ENCODE results near the gene OSM. TPM values are rescaled to one million over a fixed set of nuclear protein-coding genes. Genes with fewer than 3 reads are reported as not detected.

OSM gene
- total RNA-seq, 2 experiments from 2014 or later, result 122 to 141 TPM

DNA sequence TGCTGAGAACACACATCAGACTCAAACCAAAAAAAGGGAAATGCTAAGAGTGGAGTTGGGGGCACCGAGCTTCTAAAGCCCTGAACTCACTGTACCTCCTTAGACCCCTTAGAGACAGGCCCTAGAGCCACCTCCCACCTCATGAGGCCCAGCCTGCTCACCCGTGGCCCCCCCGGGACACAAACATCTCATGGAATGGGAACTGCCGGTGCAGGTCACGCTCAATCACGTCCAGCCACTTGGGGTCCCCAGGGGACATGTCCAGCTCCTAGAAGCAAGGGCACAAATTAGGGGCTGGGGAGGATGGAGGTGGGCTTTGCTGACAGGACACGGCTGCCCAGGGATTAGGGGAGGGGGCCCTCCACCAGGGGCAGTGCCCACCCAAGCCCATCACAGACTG, 28.9 kb upstream of the OSM start:
- H3K4me1 Mint-ChIP-seq, result peaks cover 22% of the 10 kb centered on the region
- CTCF ChIA-PET, result interaction anchor here (1.0 to 1.4 kb wide), 3 partner anchors 11 to 92 kb away, joined by 3 to 4 read pairs (median 3); no protein-coding TSS in a partner anchor
- no peaks in the 10 kb centered on the region for H3K9me3 Mint-ChIP-seq (ENCODE audit: low read depth)
- no peak overlapping the region for H3K4me3 Mint-ChIP-seq
- no peak for ATAC-seq
- no peak for DNase-seq
- H3K27me3 Mint-ChIP-seq, result no peaks in the 10 kb centered on the region
- peaks cover 14% of the 10 kb centered on the region for H3K36me3 Mint-ChIP-seq
- H3K27ac Mint-ChIP-seq, result no peak overlapping the region

DNA sequence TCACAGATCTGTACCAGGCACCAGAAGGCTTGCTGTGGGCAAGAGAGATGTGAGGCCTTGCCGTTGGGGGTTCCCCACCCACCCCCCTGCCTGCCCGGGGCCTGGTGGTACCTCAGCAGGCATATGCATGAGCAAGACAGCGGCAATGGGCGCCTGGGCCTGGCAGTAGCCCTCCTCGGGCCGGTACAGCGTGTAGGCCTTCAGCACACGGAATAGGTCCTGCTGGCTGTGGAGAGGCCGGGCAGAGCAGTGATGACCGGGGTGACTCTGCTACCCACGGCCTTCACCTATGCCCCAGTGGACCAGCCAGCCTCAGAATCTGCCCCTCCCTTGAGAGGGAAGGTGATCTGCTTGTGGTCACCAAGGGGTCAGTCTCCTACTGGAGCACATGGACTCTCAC, 28.2 kb upstream of the OSM start:
- Mint-ChIP-seq H3K27ac (no peak overlapping the region), H3K9me3 (ENCODE audit: low read depth) (no peaks in the 10 kb centered on the region), H3K36me3 (peaks cover 14% of the 10 kb centered on the region), H3K27me3 (no peaks in the 10 kb centered on the region), H3K4me3 (no peak overlapping the region), H3K4me1 (peaks cover 30% of the 10 kb centered on the region)
- CTCF ChIA-PET, result interaction anchor here (1.1 to 1.4 kb wide), 2 partner anchors 8 to 93 kb away, joined by 3 to 4 read pairs; no protein-coding TSS in a partner anchor
- no peak for DNase-seq
- ATAC-seq, result no peak

DNA sequence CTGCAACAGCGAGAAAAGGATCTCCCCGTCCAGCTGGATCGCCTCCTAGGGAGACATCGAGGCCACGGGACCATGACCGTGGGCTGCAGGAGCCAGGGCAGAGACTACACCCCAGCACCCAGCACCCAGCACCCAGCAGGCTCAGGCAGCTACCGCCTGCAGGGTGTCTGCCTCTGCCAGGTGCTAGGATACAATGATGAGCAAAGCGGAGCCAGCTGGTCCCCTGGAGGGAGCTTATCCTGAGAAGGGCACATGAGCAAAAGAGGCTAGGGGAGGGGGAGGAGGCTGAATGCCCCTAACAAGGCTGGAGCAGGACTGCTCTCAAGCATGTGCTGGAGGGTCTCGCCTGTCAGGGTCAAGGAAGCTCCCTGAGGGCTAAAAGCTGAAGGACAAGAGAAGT, 27.4 kb upstream of the OSM start:
- Mint-ChIP-seq H3K36me3 (peaks cover 10% of the 10 kb centered on the region), H3K27ac (no peak overlapping the region), H3K4me1 (peaks cover 32% of the 10 kb centered on the region), H3K27me3 (no peaks in the 10 kb centered on the region), H3K4me3 (no peak overlapping the region), H3K9me3 (ENCODE audit: low read depth) (no peaks in the 10 kb centered on the region)
- ATAC-seq (no peak), DNase-seq (no peak)
- CTCF ChIA-PET, result interaction anchor here (1.1 to 1.2 kb wide), 2 partner anchors 9 to 93 kb away, joined by 4 to 7 read pairs; partner anchors contain the start of gene RNF215

GRCh38 chr22:30293026-30293425, 26.4 kb upstream of the OSM start:
- CTCF ChIA-PET, result no interaction called here
- no peak overlapping the region for H3K27ac Mint-ChIP-seq
- H3K4me1 Mint-ChIP-seq, result peaks cover 38% of the 10 kb centered on the region
- ATAC-seq (no peak), DNase-seq (no peak)
- no peaks in the 10 kb centered on the region for H3K27me3 Mint-ChIP-seq
- H3K4me3 Mint-ChIP-seq, result no peak overlapping the region
- peaks cover 7% of the 10 kb centered on the region for H3K36me3 Mint-ChIP-seq
- H3K9me3 Mint-ChIP-seq (ENCODE audit: low read depth), result no peaks in the 10 kb centered on the region

GRCh38 chr22:30292069-30292970, 25.7 kb upstream of the OSM start:
- Mint-ChIP-seq H3K27me3 (no peaks in the 10 kb centered on the region), H3K27ac (no peak overlapping the region), H3K36me3 (peaks cover 5% of the 10 kb centered on the region), H3K4me1 (peaks cover 41% of the 10 kb centered on the region), H3K4me3 (no peak overlapping the region), H3K9me3 (ENCODE audit: low read depth) (no peaks in the 10 kb centered on the region)
- DNase-seq (no peak), ATAC-seq (no peak)
- CTCF ChIA-PET, result interaction anchor here (7.8 to 11.4 kb wide), 2 partner anchors 11 to 97 kb away, joined by 167 to 508 read pairs; partner anchors contain the start of genes RNF215 and SEC14L2

DNA sequence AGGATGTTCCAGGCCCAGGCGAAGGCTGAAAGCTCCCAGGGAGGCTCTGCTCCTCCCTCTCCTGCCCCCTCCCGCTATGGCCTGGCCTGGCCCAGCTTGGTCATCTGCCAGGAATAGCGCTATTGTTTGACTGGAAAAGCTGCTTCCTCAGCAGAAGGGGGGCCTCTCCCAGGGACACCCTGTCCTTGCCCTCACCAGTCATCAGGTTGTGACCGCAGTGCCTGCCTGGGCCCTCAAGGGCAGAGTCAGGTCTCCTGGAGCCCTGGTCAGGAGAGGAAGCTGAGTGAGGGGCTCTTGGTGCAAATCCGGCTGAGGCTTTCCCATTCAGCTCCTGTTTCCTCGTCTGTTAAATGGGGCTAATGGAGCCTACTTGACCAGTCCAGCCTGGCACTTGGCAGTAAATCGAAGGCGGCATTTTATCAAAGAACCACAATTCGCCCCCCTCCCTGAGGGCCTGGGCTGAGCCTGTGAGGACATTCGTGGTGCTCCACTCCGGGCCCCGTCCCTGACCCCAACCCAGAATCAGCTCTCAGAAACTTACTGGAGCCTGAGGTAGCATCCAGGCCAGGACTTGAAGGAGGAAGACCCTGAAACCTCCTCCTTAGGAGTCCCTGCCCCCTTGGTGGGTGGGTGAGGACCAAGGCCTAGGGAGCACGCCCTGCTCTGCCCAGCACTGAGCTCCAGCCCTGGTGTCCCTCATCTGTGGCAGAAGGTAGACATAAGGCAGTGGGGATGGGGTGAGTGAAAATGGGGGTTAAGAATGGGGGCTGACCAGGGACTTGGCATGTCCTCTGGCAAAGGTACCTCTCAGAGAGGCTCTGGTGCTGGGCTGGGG, 24.6 kb upstream of the OSM start:
- CTCF ChIA-PET, result interaction anchor here (1.1 to 11.4 kb wide), 7 partner anchors 12 to 183 kb away, joined by 4 to 508 read pairs (median 64); partner anchors contain the start of genes MTFP1, RNF215, SEC14L2 and TBC1D10A
- Mint-ChIP-seq H3K36me3 (peaks cover 2% of the 10 kb centered on the region), H3K4me3 (no peak overlapping the region), H3K27ac (peak overlapping the region; percentile 83), H3K27me3 (no peaks in the 10 kb centered on the region), H3K9me3 (ENCODE audit: low read depth) (no peaks in the 10 kb centered on the region), H3K4me1 (peaks cover 42% of the 10 kb centered on the region)
- DNase-seq (no peak), ATAC-seq (no peak)

DNA sequence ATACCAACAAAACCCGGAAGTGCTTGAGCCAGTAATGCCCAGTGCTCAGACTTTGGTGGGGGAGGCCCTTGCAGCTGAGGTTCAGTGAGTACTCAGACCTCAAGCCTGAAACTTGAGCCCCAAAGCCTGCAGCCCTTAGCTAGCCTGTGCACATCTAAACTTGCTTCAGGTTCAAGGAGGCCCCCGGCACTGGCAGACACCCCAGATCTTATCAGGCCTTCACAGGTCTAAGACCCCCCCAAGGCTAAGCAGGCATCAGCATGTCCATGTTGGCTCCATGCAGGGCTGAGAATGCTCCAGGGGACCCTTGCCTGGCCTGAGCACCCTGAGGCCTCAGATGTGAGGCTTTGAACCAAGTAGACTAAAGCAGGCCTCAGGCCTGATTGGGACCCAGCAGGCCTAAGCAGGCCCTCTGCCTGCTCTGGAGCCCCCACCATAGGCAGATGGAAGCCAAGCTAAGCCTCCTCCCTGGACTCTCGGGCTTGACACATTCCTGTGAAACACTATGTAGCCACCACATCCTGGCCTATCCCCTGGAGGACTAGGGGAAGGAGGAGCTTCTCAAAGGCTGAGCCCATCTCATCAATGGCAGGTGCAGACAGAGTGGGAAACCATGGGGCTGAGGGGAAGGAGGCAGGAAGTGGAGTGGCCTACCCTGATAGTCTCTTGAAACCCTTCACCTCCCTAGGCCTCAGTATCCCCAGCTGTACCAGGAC, 23.8 kb upstream of the OSM start:
- CTCF ChIA-PET, result interaction anchor here (1.1 to 11.4 kb wide), 9 partner anchors 12 to 182 kb away, joined by 4 to 508 read pairs (median 58); partner anchors contain the start of genes CCDC157, MTFP1, RNF215 and SEC14L2
- Mint-ChIP-seq H3K27ac (peak overlapping the region; percentile 83), H3K4me1 (peaks cover 42% of the 10 kb centered on the region), H3K27me3 (no peaks in the 10 kb centered on the region), H3K36me3 (peaks cover 2% of the 10 kb centered on the region), H3K4me3 (peak overlapping the region; percentile 74), H3K9me3 (ENCODE audit: low read depth) (no peaks in the 10 kb centered on the region)
- ATAC-seq (no peak), DNase-seq (no peak)

DNA sequence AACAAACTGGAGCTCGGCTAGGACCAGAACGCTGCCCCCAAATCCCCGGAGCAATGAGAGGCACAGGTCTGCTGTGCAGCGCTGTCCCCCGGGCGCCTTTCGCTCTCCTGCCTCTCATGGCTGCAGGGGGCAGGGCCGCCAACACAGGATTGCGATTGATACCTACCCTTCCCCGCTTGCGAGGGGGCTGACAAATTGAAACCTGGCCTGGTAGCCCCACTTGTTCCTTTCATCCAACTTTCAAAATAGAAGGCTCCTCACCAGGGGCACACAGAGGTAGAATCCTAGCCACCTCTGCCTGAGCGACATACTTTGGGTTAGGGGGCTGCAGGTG, 23.3 kb upstream of the OSM start:
- H3K4me1 Mint-ChIP-seq, result peaks cover 45% of the 10 kb centered on the region
- no peaks in the 10 kb centered on the region for H3K27me3 Mint-ChIP-seq
- peaks cover 2% of the 10 kb centered on the region for H3K36me3 Mint-ChIP-seq
- ATAC-seq (peak; percentile 20), DNase-seq (no peak)
- H3K4me3 Mint-ChIP-seq, result peak overlapping the region; percentile 74
- no peaks in the 10 kb centered on the region for H3K9me3 Mint-ChIP-seq (ENCODE audit: low read depth)
- CTCF ChIA-PET, result interaction anchor here (1.7 to 11.4 kb wide), 9 partner anchors 12 to 182 kb away, joined by 5 to 508 read pairs (median 58); partner anchors contain the start of genes CCDC157, MTFP1, RNF215 and SEC14L2
- peak overlapping the region; percentile 83 for H3K27ac Mint-ChIP-seq

DNA sequence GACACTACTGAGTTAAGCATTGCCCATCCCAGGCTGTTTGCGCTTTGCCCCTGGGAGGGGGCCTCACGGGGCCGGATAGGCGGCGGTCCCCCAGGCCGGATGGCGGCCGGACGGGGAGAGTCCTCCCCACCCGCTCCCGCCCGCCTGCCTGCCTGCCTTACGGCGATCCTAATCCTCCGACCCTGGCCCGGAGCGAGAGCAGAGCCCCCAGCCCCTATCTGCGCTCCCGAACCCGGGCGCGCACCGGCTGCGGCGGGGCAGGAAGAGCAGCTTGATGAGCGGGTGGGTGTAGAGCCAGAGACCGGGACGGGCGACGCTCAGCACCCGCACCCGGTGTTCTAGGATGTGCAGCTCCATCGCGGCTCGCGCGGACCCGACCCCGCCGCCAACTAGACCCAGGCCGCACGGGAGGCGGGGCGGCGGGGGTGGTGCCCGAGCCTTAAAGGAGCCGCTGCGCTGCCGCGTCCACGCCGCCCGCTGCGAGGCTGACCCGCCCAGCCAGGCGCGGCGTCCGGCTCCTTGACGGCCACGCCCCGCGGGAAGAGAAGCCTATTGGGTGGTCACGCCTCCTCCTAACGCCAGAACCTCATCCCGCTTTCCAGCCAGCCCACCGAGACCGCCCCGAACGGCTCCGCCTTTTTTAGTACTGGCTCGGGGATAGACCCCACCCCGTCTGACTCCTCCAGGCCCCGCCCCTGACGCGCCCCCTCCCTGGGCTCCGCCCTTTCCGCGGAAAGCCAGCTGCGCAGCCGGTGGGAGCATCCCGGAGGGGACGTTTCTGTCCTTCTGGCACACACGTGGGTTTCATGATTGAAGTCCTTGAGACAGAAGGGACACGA, 22.7 kb upstream of the OSM start, which contains the start of gene CASTOR1:
TSS of gene CASTOR1 (minus strand) at position 365 of the 839 bp plus-strand sequence. CDS start at position 357, 8 bp downstream.
- Mint-ChIP-seq H3K9me3 (ENCODE audit: low read depth) (no peaks in the 10 kb centered on the region), H3K27ac (peak within 1 kb of the TSS; percentile 83), H3K4me1 (peaks cover 51% of the 10 kb centered on the region), H3K27me3 (no peaks in the 10 kb centered on the region), H3K4me3 (peak within 1 kb of the TSS; percentile 74), H3K36me3 (peaks cover 2% of the 10 kb centered on the region)
- CTCF ChIA-PET, result interaction anchor here (0.8 to 11.4 kb wide), 22 partner anchors 11 to 195 kb away, joined by 3 to 508 read pairs (median 9); partner anchors contain the start of genes CCDC157, MTFP1, RNF215 and SEC14L2
- DNase-seq (peak; percentile 96), ATAC-seq (peak; percentile 86)

GRCh38 chr22:30288419-30289140, 21.9 kb upstream of the OSM start:
- Mint-ChIP-seq H3K27me3 (no peaks in the 10 kb centered on the region), H3K27ac (peak overlapping the region; percentile 65), H3K9me3 (ENCODE audit: low read depth) (no peaks in the 10 kb centered on the region), H3K4me1 (peaks cover 58% of the 10 kb centered on the region), H3K4me3 (peak overlapping the region; percentile 74), H3K36me3 (peaks cover 2% of the 10 kb centered on the region)
- no peak for DNase-seq
- no peak for ATAC-seq
- CTCF ChIA-PET, result interaction anchor here (0.8 to 11.4 kb wide), 47 partner anchors 9 to 663 kb away, joined by 3 to 508 read pairs (median 6); partner anchors contain the start of genes CCDC157, LIF, MTFP1 and RNF215

Data from activated CD8-positive, alpha-beta memory T cell treated with anti-CD3 and anti-CD28 coated beads, Interleukin-2, amount 10 ng/mL, durations not matched to agents 7 days and 5 days (primary cell).